CD4-positive, alpha-beta memory T cell (primary cell): ENCODE results near the gene PTPN1. TPM values are rescaled to one million over a fixed set of nuclear protein-coding genes. Genes with fewer than 3 reads are reported as not detected.

Source experiments
- CTCF ChIA-PET: fragments of 350-600 bp; sonication (Branson Sonifier 250); formaldehyde crosslinking; loops from one replicate; lab custom pipeline; 2021; ENCODE audit warnings: inconsistent platforms; ENCODE audit not compliant: partially characterized antibody; lab: Charles Lee
- POLR2A ChIA-PET: fragments of 350-600 bp; sonication (Branson Sonifier 250); formaldehyde crosslinking; loops from one replicate; lab custom pipeline; 2021; ENCODE audit not compliant: partially characterized antibody; lab: Charles Lee
- DNase-seq, 5 donors: peaks; one replicate each; pipeline versions ENCODE4 v3.0.0 to v3.0.0-alpha.2; 2020 to 2022; ENCODE audit warnings: mixed read lengths in 1 of 5
- H3K27ac ChIP-seq: one replicate; pipeline ENCODE4 v1.7.0; 2013; ENCODE audit warnings: low read depth, low read length
- H3K27me3 ChIP-seq: 2 replicates; pipeline ENCODE4 v1.7.0; 2013; ENCODE audit warnings: mild to moderate bottlenecking, low read length, moderate library complexity; ENCODE audit not compliant: insufficient read depth
- H3K36me3 ChIP-seq: 2 replicates; pipeline ENCODE4 v1.7.0; 2013; ENCODE audit warnings: mild to moderate bottlenecking, low read length, moderate library complexity; ENCODE audit not compliant: insufficient read depth
- H3K4me1 ChIP-seq: 2 replicates; pipeline ENCODE4 v1.7.0; 2013; ENCODE audit warnings: mild to moderate bottlenecking, low read length, moderate library complexity; ENCODE audit not compliant: insufficient read depth
- H3K4me3 ChIP-seq, 2 donors: one replicate each; pipeline ENCODE4 v1.7.0; 2013; ENCODE audit warnings: low read length in 2 of 2, mild to moderate bottlenecking in 1 of 2
- H3K9me3 ChIP-seq, 2 donors: one replicate each; pipeline ENCODE4 v1.7.0; 2013; ENCODE audit warnings: low read length in 2 of 2, control low read depth in 1 of 2; ENCODE audit not compliant: control insufficient read depth in 1 of 2
- H3K27ac Mint-ChIP-seq, 7 donors: one replicate each; pipeline ENCODE4 v1.8.0; 2020 to 2021; ENCODE audit warnings: mixed read lengths in 7 of 7, mild to moderate bottlenecking in 6 of 7, inconsistent platforms in 3 of 7, moderate library complexity in 3 of 7
- H3K27me3 Mint-ChIP-seq, 2 donors: one replicate each; pipeline ENCODE4 v1.8.0; 2020 to 2021; ENCODE audit warnings: mixed read lengths in 2 of 2
- H3K36me3 Mint-ChIP-seq, 2 donors: one replicate each; pipeline ENCODE4 v1.8.0; 2020 to 2021; ENCODE audit warnings: mixed read lengths in 2 of 2, inconsistent platforms in 1 of 2, mild to moderate bottlenecking in 1 of 2
- H3K4me1 Mint-ChIP-seq, 4 donors: one replicate each; pipeline ENCODE4 v1.8.0; 2020 to 2021; ENCODE audit warnings: mixed read lengths in 4 of 4, mild to moderate bottlenecking in 1 of 4
- H3K4me3 Mint-ChIP-seq, 8 donors: one replicate each; pipeline ENCODE4 v1.8.0; 2020 to 2021; ENCODE audit warnings: mixed read lengths in 8 of 8, mild to moderate bottlenecking in 7 of 8, moderate library complexity in 6 of 8, inconsistent platforms in 3 of 8
- H3K9me3 Mint-ChIP-seq, 8 donors: one replicate each; pipeline ENCODE4 v1.8.0; 2020 to 2021; ENCODE audit warnings: mixed read lengths in 8 of 8, mild to moderate bottlenecking in 5 of 8, inconsistent platforms in 3 of 8, moderate library complexity in 1 of 8
- intact Hi-C: fragments of 100-400 bp; cut with micrococcal nuclease; formaldehyde crosslinking; loops from one replicate; pipeline ENCODE4 v1.15.1; 2023
- polyA plus RNA-seq, 2 donors: library from polyadenylated mRNA; unstranded; fragments of 300-500 nt; fragmentation: Illumina TruSeq; gene quantifications; one replicate each; pipeline ENCODE4 v1.2.3, GENCODE V29; 2021
- total RNA-seq, 2 experiments: library from RNA; stranded (reverse); gene quantifications; one replicate each; pipeline ENCODE4 v1.2.3, GENCODE V29; 2021

Gene PTPN1
- total and polyA plus RNA-seq, 4 experiments from 2014 or later, result 21.0 to 61.5 (median 50.3) TPM

DNA sequence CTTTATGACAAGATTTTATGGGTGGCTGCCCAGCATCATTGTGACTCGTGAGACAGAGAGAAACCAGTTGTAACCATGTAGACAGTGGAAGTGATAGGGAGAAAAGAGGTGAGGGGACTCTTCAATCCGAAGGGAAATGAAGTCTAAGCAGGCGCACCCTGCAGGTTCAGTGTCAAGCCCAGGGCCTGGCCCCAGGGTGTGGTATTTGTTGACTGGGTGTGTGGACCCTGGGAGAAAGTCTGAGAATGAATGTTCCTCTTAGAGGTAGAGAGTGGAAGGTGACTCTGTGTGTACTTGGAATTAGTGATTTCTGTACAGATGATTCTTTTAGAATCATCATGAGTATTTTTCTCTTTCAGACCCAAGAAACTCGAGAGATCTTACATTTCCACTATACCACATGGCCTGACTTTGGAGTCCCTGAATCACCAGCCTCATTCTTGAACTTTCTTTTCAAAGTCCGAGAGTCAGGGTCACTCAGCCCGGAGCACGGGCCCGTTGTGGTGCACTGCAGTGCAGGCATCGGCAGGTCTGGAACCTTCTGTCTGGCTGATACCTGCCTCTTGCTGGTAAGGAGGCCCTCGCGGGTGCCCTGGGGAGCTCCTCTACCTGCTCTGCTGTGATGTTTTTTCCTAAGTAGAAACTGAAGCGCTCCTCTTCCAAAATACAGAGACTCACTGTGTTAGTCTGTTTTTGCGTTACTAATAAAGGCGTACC lies 68.0 kb downstream of the PTPN1 start:
- Mint-ChIP-seq H3K27me3 (no peaks in the 10 kb centered on the region), H3K4me1 (peaks cover 7 to 24% (median 18%) of the 10 kb centered on the region in 4 donors), H3K9me3 (no peaks in the 10 kb centered on the region), H3K4me3 (no peak overlapping the region), H3K27ac (peak overlapping the region in 4 of 7 donors; percentile 23 to 54 (median 32)), H3K36me3 (peaks cover 57 to 91% of the 10 kb centered on the region in 2 donors)
- Histone ChIP-seq H3K4me3 (no peak overlapping the region), H3K27ac (no peak overlapping the region), H3K9me3 (no peaks in the 10 kb centered on the region), H3K36me3 (peaks cover 80% of the 10 kb centered on the region), H3K27me3 (no peaks in the 10 kb centered on the region), H3K4me1 (no peaks in the 10 kb centered on the region)
- no peak for DNase-seq
- ChIA-PET CTCF (interaction anchor here (1.2 to 16.4 kb wide), 6 partner anchors 10 to 102 kb away, joined by 3 to 244 read pairs (median 6); no protein-coding TSS in a partner anchor), POLR2A (interaction anchor here (1.6 kb wide), 1 partner anchor 73 kb away, joined by 6 read pairs; no protein-coding TSS in a partner anchor)
- intact Hi-C loops, result no loop called here

DNA sequence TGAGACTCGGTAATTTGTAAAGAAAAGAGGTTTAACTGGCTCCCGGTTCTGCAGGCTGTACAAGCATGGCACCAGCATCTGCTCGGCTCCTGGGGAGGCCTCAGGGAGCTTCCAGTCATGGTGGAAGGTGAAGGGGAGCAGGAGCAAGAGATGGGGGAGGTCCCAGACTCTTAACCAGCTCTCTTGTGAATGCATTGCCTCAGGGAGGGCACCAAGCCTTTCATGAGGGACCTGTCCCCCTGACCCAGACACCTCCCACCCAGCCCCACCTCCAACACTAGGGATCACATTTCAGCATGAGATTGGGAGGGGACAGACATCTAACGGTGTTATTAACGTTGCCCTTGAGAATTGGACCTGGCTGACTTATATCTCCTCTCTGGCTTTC lies 68.6 kb downstream of the PTPN1 start:
- Histone ChIP-seq H3K4me1 (no peaks in the 10 kb centered on the region), H3K27me3 (no peaks in the 10 kb centered on the region), H3K9me3 (no peaks in the 10 kb centered on the region), H3K27ac (no peak overlapping the region), H3K4me3 (no peak overlapping the region), H3K36me3 (peaks cover 85% of the 10 kb centered on the region)
- Mint-ChIP-seq H3K27me3 (no peaks in the 10 kb centered on the region), H3K4me1 (peaks cover 7 to 20% (median 16%) of the 10 kb centered on the region in 4 donors), H3K27ac (no peak overlapping the region), H3K36me3 (peaks cover 59 to 93% of the 10 kb centered on the region in 2 donors), H3K4me3 (no peak overlapping the region), H3K9me3 (no peaks in the 10 kb centered on the region)
- DNase-seq, result no peak
- ChIA-PET CTCF (interaction anchor here (0.8 to 16.4 kb wide), 10 partner anchors 10 to 391 kb away, joined by 3 to 244 read pairs (median 4); no protein-coding TSS in a partner anchor), POLR2A (interaction anchor here (1.6 kb wide), 1 partner anchor 74 kb away, joined by 6 read pairs; no protein-coding TSS in a partner anchor)
- intact Hi-C loops, result no loop called here

DNA sequence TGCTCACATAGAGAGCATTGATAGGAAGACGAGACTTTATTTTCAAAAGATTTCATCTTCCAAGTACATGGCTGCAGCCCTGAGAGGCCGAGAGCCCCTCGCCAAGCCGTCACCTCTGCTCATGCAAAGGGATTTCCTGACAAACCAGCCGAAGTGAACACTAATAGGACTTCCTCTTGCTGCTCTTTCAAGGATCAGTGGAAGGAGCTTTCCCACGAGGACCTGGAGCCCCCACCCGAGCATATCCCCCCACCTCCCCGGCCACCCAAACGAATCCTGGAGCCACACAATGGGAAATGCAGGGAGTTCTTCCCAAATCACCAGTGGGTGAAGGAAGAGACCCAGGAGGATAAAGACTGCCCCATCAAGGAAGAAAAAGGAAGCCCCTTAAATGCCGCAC lies 69.3 kb downstream of the PTPN1 start:
- intact Hi-C loops, result no loop called here
- H3K4me3 Mint-ChIP-seq, result no peak overlapping the region

DNA sequence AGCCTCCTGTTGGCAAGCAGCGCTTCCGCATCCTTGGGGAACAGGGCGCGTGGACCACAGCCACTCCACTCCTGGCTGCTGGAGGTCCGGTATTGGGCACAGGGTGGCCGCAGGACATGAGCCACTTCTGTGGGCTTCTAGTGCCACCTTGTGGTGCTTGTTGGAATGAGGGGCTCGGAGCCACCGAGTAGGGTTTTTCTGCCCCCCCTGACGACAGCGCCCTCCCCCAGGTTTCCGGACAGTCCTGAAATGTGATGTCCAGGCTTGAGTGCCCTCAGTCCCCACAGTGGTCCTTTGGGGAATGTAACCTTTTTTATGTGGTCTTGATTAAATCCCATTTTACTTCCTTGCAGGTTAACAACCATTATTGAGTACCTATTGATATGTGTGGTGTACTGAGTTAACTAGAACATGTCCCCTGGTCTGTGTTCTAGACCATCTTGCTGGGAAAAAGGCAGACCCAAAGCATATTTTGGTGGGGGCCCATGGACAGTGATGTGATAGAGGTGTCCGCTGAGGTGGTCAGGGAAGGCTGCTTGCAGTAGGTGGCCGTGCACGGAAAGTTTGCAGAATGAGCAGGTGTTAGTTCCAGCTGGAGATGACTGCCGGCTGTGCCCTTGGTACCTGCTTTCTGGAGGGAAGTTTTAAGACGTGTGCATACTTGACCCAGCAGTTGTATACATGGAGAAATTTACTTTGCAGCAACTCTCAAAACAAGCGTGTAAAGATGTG lies 70.0 kb downstream of the PTPN1 start:
- peaks cover 79% of the 10 kb centered on the region for H3K36me3 ChIP-seq
- intact Hi-C loops, result loop anchor here (1.0 kb wide), 2 partner anchors 76 to 394 kb away; no protein-coding TSS in a partner anchor
- peaks cover 5 to 14% (median 8%) of the 10 kb centered on the region in 4 donors for H3K4me1 Mint-ChIP-seq
- no peaks in the 10 kb centered on the region for H3K4me1 ChIP-seq
- H3K27me3 Mint-ChIP-seq, result no peaks in the 10 kb centered on the region
- H3K27me3 ChIP-seq, result no peaks in the 10 kb centered on the region
- no peaks in the 10 kb centered on the region for H3K9me3 Mint-ChIP-seq
- H3K4me3 ChIP-seq, result no peak overlapping the region
- H3K27ac ChIP-seq, result no peak overlapping the region
- H3K36me3 Mint-ChIP-seq, result peaks cover 49 to 90% of the 10 kb centered on the region in 2 donors
- H3K4me3 Mint-ChIP-seq, result no peak overlapping the region
- ChIA-PET CTCF (interaction anchor here (0.9 to 16.4 kb wide), 13 partner anchors 10 to 394 kb away, joined by 3 to 244 read pairs (median 4); no protein-coding TSS in a partner anchor), POLR2A (interaction anchor here (1.2 kb wide), 1 partner anchor 70 kb away, joined by 4 read pairs; the partner anchor contains the start of gene PTPN1)
- peak in 3 of 5 donors; percentile 31 to 43 (median 34) for DNase-seq
- peak overlapping the region in 5 of 7 donors; percentile 29 to 70 (median 53) for H3K27ac Mint-ChIP-seq
- H3K9me3 ChIP-seq, result no peaks in the 10 kb centered on the region

More for the DNA sequence above, 69.3 kb downstream of the PTPN1 start:
- Mint-ChIP-seq H3K27ac (peak overlapping the region in 2 of 7 donors; percentile 63 to 70), H3K9me3 (no peaks in the 10 kb centered on the region), H3K27me3 (no peaks in the 10 kb centered on the region), H3K36me3 (peaks cover 55 to 91% of the 10 kb centered on the region in 2 donors), H3K4me1 (peaks cover 7 to 16% (median 13%) of the 10 kb centered on the region in 4 donors)
- Histone ChIP-seq H3K27ac (no peak overlapping the region), H3K4me1 (no peaks in the 10 kb centered on the region), H3K4me3 (no peak overlapping the region), H3K27me3 (no peaks in the 10 kb centered on the region), H3K9me3 (no peaks in the 10 kb centered on the region), H3K36me3 (peaks cover 83% of the 10 kb centered on the region)
- POLR2A ChIA-PET, result interaction anchor here (1.2 to 1.6 kb wide), 2 partner anchors 69 to 75 kb away, joined by 4 to 6 read pairs; partner anchors contain the start of gene PTPN1
- no peak for DNase-seq
- CTCF ChIA-PET, result interaction anchor here (0.8 to 16.4 kb wide), 17 partner anchors 9 to 394 kb away, joined by 3 to 244 read pairs (median 4); no protein-coding TSS in a partner anchor

DNA sequence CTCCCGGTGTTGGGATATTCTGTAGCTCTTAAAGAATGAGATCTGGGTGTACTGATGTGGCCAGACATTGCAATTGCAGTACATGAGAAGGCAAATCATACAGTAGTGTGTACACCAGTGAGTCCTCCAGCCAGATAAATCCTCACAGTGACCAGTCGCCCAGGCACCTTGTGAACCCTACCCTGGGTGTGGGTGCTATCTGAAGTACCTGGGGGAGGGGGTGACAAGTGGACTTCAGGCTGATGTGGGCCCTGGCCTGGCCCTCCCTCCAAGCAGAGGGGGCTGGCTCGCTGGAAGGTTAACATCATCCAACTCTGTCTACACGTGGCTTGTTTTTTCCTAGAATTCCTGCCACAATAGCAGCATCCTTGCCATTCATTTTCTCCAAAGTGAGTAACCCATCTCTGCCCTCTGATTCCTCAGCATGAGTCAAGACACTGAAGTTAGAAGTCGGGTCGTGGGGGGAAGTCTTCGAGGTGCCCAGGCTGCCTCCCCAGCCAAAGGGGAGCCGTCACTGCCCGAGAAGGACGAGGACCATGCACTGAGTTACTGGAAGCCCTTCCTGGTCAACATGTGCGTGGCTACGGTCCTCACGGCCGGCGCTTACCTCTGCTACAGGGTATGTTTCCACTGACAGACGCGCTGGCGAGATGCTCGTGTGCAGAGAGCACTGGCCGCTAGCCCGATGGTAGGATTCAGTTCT lies 70.8 kb downstream of the PTPN1 start:
- Histone ChIP-seq H3K27ac (no peak overlapping the region), H3K36me3 (peaks cover 83% of the 10 kb centered on the region), H3K9me3 (no peaks in the 10 kb centered on the region), H3K4me1 (no peaks in the 10 kb centered on the region), H3K27me3 (no peaks in the 10 kb centered on the region), H3K4me3 (no peak overlapping the region)
- Mint-ChIP-seq H3K27me3 (no peaks in the 10 kb centered on the region), H3K9me3 (no peaks in the 10 kb centered on the region), H3K4me3 (no peak overlapping the region), H3K4me1 (peaks cover under 1 to 8% (median 3%) of the 10 kb centered on the region in 4 donors), H3K36me3 (peaks cover 46 to 90% of the 10 kb centered on the region in 2 donors), H3K27ac (peak overlapping the region in 2 of 7 donors; percentile 2 to 63)
- DNase-seq, result no peak
- intact Hi-C loops, result loop anchor here (1.0 kb wide), 2 partner anchors 77 to 395 kb away; no protein-coding TSS in a partner anchor
- ChIA-PET POLR2A (no interaction called here), CTCF (interaction anchor here (1.2 to 16.4 kb wide), 5 partner anchors 18 to 116 kb away, joined by 3 to 244 read pairs (median 3); no protein-coding TSS in a partner anchor)

DNA sequence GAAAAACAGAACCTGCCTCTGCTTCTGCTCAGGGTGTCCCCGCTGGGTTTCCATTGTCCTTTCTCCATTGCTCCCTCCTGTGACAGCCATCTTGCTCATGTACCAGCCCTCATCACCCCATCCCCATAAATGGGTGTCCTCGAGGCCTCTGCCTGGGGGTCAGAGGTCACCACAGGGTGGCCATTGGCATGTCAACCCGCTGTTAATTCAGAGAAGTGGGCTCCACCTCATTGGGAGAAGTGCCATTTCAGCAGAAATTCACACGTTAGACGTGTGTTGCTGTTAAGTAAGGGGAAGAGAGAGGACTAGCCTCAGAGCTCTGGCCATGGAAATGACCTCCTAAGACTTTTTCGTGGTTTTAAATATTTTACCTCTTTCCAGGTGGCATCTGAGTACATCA lies 71.9 kb downstream of the PTPN1 start:
- H3K27ac Mint-ChIP-seq, result no peak overlapping the region
- ChIA-PET CTCF (interaction anchor here (1.2 to 16.4 kb wide), 3 partner anchors 17 to 98 kb away, joined by 3 to 244 read pairs (median 3); no protein-coding TSS in a partner anchor), POLR2A (no interaction called here)
- H3K9me3 Mint-ChIP-seq, result no peaks in the 10 kb centered on the region
- Histone ChIP-seq H3K4me3 (no peak overlapping the region), H3K4me1 (no peaks in the 10 kb centered on the region), H3K27me3 (no peaks in the 10 kb centered on the region), H3K36me3 (peaks cover 92% of the 10 kb centered on the region), H3K27ac (no peak overlapping the region), H3K9me3 (no peaks in the 10 kb centered on the region)
- peaks cover 44 to 95% of the 10 kb centered on the region in 2 donors for H3K36me3 Mint-ChIP-seq
- no peaks in the 10 kb centered on the region for H3K27me3 Mint-ChIP-seq
- DNase-seq, result no peak
- H3K4me1 Mint-ChIP-seq, result peaks cover 0 to 6% (median 2%) of the 10 kb centered on the region in 4 donors
- intact Hi-C loops, result no loop called here
- no peak overlapping the region for H3K4me3 Mint-ChIP-seq
